Measurements from ENCODE around the gene RPL41. TPM values are rescaled to one million over a fixed set of nuclear protein-coding genes. Genes with fewer than 3 reads are reported as not detected.

Gene RPL41
- total RNA-seq, 1 experiment from 2014 or later = 3,051 TPM

DNA sequence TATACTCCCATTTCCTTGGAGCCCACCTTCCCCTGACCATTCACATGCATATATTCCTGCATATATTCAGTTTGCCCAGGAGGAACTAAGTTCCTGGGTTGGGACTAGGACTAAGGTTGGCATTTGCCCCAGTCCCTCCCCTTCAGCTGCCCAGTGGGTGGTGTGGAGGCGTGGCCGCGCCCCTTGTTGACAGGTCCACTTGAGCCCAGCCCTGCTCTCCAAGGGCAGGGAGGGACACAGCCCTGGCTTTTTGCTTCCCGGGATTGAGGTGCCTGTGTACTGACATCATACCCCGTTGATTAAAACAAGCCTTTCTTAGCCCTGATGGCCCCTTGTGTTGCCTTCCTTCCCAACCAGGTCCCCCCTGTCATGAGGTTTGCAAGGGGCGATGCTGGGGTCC lies 29.2 kb upstream of the RPL41 start:
- TF ChIP-seq, protein P1, sequence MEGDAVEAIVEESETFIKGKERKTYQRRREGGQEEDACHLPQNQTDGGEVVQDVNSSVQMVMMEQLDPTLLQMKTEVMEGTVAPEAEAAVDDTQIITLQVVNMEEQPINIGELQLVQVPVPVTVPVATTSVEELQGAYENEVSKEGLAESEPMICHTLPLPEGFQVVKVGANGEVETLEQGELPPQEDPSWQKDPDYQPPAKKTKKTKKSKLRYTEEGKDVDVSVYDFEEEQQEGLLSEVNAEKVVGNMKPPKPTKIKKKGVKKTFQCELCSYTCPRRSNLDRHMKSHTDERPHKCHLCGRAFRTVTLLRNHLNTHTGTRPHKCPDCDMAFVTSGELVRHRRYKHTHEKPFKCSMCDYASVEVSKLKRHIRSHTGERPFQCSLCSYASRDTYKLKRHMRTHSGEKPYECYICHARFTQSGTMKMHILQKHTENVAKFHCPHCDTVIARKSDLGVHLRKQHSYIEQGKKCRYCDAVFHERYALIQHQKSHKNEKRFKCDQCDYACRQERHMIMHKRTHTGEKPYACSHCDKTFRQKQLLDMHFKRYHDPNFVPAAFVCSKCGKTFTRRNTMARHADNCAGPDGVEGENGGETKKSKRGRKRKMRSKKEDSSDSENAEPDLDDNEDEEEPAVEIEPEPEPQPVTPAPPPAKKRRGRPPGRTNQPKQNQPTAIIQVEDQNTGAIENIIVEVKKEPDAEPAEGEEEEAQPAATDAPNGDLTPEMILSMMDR (IDR thresholded peaks at IDR 0.05; ENCODE audit: insufficient read depth in 1 of 2, low read depth in 1 of 2, low read length in 1 of 2, severe bottlenecking in 1 of 2, unreplicated experiment in 1 of 2) = no peak
- DNase-seq = no peak
- ChIA-PET CTCF (interaction anchor here (0.7 kb wide), 1 partner anchor 9 kb away, joined by 3 read pairs; no protein-coding TSS in a partner anchor), POLR2A (no interaction called here)
- H3K27ac Mint-ChIP-seq (ENCODE audit: unreplicated experiment) = no peak overlapping the region
- no TSS peak for BruUV-seq (replicated peaks)
- Histone ChIP-seq H3K4me1 (peaks cover 7% of the 10 kb centered on the region), H3K9me3 (no peaks in the 10 kb centered on the region), H3K4me3 (ENCODE audit: low read depth, low read length) (no peak overlapping the region), H3K27me3 (replicated peaks; ENCODE audit: control insufficient read depth, insufficient read depth, low read length) (no peaks in the 10 kb centered on the region), H3K36me3 (ENCODE audit: control insufficient read depth, insufficient read depth, low read length) (peaks cover 19% of the 10 kb centered on the region)
- peaks cover 15% of the 10 kb centered on the region for H3K4me1 Mint-ChIP-seq (ENCODE audit: low read depth, unreplicated experiment)
- H3K4me3 Mint-ChIP-seq (ENCODE audit: unreplicated experiment) = no peak overlapping the region
- no peaks in the 10 kb centered on the region for H3K9me3 Mint-ChIP-seq (ENCODE audit: unreplicated experiment)
- intact Hi-C loops (cut with micrococcal nuclease; ENCODE audit: unreplicated experiment) = no loop called here
- no peaks in the 10 kb centered on the region for H3K27me3 Mint-ChIP-seq (ENCODE audit: insufficient read depth, unreplicated experiment)
- peaks cover 85% of the 10 kb centered on the region for H3K36me3 Mint-ChIP-seq (ENCODE audit: insufficient read depth, unreplicated experiment)

DNA sequence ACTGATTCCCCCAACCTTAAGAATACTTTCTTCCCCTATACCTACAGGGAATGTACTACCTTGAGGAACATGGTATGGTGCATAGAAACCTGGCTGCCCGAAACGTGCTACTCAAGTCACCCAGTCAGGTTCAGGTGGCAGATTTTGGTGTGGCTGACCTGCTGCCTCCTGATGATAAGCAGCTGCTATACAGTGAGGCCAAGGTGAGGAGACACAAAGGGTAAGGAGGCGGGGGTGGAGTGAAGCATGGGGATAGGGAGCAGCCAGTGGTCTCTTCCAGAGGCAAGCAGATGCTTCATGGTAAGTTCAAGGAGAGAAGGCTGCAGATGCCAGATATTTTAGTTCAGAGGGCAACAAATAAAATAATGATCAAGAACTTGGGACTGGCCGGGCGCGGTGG lies 18.7 kb upstream of the RPL41 start:
- H3K36me3 ChIP-seq (ENCODE audit: control insufficient read depth, insufficient read depth, low read length) = peaks cover 6% of the 10 kb centered on the region
- Mint-ChIP-seq H3K36me3 (ENCODE audit: insufficient read depth, unreplicated experiment) (peaks cover 94% of the 10 kb centered on the region), H3K4me1 (ENCODE audit: low read depth, unreplicated experiment) (no peaks in the 10 kb centered on the region), H3K27me3 (ENCODE audit: insufficient read depth, unreplicated experiment) (no peaks in the 10 kb centered on the region), H3K27ac (ENCODE audit: unreplicated experiment) (no peak overlapping the region), H3K9me3 (ENCODE audit: unreplicated experiment) (no peaks in the 10 kb centered on the region), H3K4me3 (ENCODE audit: unreplicated experiment) (no peak overlapping the region)
- POLR2A ChIA-PET = interaction anchor here (0.5 to 1.2 kb wide), 3 partner anchors 11 to 129 kb away, joined by 4 to 14 read pairs (median 5); no protein-coding TSS in a partner anchor
- no peaks in the 10 kb centered on the region for H3K27me3 ChIP-seq (replicated peaks; ENCODE audit: control insufficient read depth, insufficient read depth, low read length)
- no TSS peak for BruUV-seq (replicated peaks)
- H3K9me3 ChIP-seq = no peaks in the 10 kb centered on the region
- peaks cover 7% of the 10 kb centered on the region; the same call in 1 of the 2 replicates for H3K4me1 ChIP-seq
- no peak for DNase-seq
- no peak overlapping the region for H3K4me3 ChIP-seq (ENCODE audit: low read depth, low read length)
- TF ChIP-seq, protein P1 (IDR thresholded peaks at IDR 0.05; ENCODE audit: insufficient read depth in 1 of 2, low read depth in 1 of 2, low read length in 1 of 2, severe bottlenecking in 1 of 2, unreplicated experiment in 1 of 2) = no peak
- intact Hi-C loops (cut with micrococcal nuclease; ENCODE audit: unreplicated experiment) = no loop called here
- CTCF ChIA-PET = no interaction called here

DNA sequence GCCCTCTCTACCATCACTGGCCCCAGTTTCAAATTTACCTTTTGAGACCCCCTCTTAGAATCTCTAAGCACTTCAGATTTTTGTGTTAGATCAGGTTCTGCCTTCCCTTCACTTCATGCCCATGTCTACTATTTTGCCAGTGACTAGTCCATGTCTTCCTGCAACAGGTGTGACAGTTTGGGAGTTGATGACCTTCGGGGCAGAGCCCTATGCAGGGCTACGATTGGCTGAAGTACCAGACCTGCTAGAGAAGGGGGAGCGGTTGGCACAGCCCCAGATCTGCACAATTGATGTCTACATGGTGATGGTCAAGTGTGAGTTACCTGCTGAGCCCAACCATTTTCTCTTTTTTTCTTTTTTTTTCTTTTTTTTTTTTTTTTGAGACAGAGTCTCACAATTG lies 17.8 kb upstream of the RPL41 start:
- Histone ChIP-seq H3K36me3 (ENCODE audit: control insufficient read depth, insufficient read depth, low read length) (peaks cover 6% of the 10 kb centered on the region), H3K9me3 (no peaks in the 10 kb centered on the region), H3K4me3 (ENCODE audit: low read depth, low read length) (no peak overlapping the region), H3K4me1 (peaks cover 13% of the 10 kb centered on the region), H3K27me3 (replicated peaks; ENCODE audit: control insufficient read depth, insufficient read depth, low read length) (no peaks in the 10 kb centered on the region)
- POLR2A ChIA-PET = interaction anchor here (1.2 kb wide), 1 partner anchor 19 kb away, joined by 14 read pairs; no protein-coding TSS in a partner anchor
- no TSS peak for BruUV-seq (replicated peaks)
- no peak for DNase-seq
- no peaks in the 10 kb centered on the region for H3K27me3 Mint-ChIP-seq (ENCODE audit: insufficient read depth, unreplicated experiment)
- intact Hi-C loops (cut with micrococcal nuclease; ENCODE audit: unreplicated experiment) = no loop called here
- CTCF ChIA-PET = no interaction called here
- H3K4me3 Mint-ChIP-seq (ENCODE audit: unreplicated experiment) = no peak overlapping the region
- H3K4me1 Mint-ChIP-seq (ENCODE audit: low read depth, unreplicated experiment) = peaks cover 7% of the 10 kb centered on the region
- peaks cover 86% of the 10 kb centered on the region for H3K36me3 Mint-ChIP-seq (ENCODE audit: insufficient read depth, unreplicated experiment)
- H3K27ac Mint-ChIP-seq (ENCODE audit: unreplicated experiment) = no peak overlapping the region
- H3K9me3 Mint-ChIP-seq (ENCODE audit: unreplicated experiment) = no peaks in the 10 kb centered on the region
- TF ChIP-seq, protein P1 (IDR thresholded peaks at IDR 0.05; ENCODE audit: insufficient read depth in 1 of 2, low read depth in 1 of 2, low read length in 1 of 2, severe bottlenecking in 1 of 2, unreplicated experiment in 1 of 2) = no peak

Measured in Caco-2 (cell line).